ENCODE results near the gene ATP5PD. TPM values are rescaled to one million over a fixed set of nuclear protein-coding genes. Genes with fewer than 3 reads are reported as not detected.

ATP5PD gene
- total and polyA plus RNA-seq, 2 donors (not counting 1 experiment from before 2014, with no cell fraction given) = 92.1 to 101 TPM

- H3K9ac ChIP-seq (ENCODE audit: low read length) = peak overlapping the region; percentile 80
- ChIA-PET CTCF (interaction anchor here (2.0 to 2.9 kb wide), 2 partner anchors 27 to 75 kb away, joined by 4 to 9 read pairs; partner anchors contain the start of gene MRPL58), POLR2A (interaction anchor here (1.0 to 1.2 kb wide), 2 partner anchors 9 to 10 kb away, joined by 4 read pairs; no protein-coding TSS in a partner anchor)
- H3K4me1 ChIP-seq (ENCODE audit: control insufficient read depth in 2 of 2, insufficient read depth in 2 of 2, low read length in 2 of 2) = peaks cover 11 to 19% of the 10 kb centered on the region in 2 donors
- no peaks in the 10 kb centered on the region for H3K79me2 ChIP-seq (ENCODE audit: control insufficient read depth, insufficient read depth, low read length)
- intact Hi-C loops (cut with micrococcal nuclease) = no loop called here
- no peak for TF ChIP-seq EZH2 (IDR thresholded peaks at IDR 0.05; ENCODE audit: borderline replicate concordance, insufficient read depth, low read depth, low read length, poor library complexity, severe bottlenecking)
- TF ChIP-seq, protein P1, sequence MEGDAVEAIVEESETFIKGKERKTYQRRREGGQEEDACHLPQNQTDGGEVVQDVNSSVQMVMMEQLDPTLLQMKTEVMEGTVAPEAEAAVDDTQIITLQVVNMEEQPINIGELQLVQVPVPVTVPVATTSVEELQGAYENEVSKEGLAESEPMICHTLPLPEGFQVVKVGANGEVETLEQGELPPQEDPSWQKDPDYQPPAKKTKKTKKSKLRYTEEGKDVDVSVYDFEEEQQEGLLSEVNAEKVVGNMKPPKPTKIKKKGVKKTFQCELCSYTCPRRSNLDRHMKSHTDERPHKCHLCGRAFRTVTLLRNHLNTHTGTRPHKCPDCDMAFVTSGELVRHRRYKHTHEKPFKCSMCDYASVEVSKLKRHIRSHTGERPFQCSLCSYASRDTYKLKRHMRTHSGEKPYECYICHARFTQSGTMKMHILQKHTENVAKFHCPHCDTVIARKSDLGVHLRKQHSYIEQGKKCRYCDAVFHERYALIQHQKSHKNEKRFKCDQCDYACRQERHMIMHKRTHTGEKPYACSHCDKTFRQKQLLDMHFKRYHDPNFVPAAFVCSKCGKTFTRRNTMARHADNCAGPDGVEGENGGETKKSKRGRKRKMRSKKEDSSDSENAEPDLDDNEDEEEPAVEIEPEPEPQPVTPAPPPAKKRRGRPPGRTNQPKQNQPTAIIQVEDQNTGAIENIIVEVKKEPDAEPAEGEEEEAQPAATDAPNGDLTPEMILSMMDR (IDR thresholded peaks at IDR 0.05) = no peak
- peak overlapping the region; percentile 5 to 70 for H3K27ac ChIP-seq (ENCODE audit: low read length in 2 of 2)
- Mint-ChIP-seq H3K4me1 (peaks cover 14% of the 10 kb centered on the region), H3K9me3 (ENCODE audit: insufficient read depth) (no peaks in the 10 kb centered on the region), H3K27ac (peak overlapping the region; percentile 76), H3K4me3 (peak overlapping the region; percentile 82), H3K27me3 (peaks cover 4% of the 10 kb centered on the region)
- DNase-seq (no peak), ATAC-seq (ENCODE audit: low read depth) (no peak)
- peak overlapping the region; percentile 98 for H3K4me2 ChIP-seq (replicated peaks; ENCODE audit: low read depth, low read length, poor library complexity, severe bottlenecking)
- H4K20me1 ChIP-seq (ENCODE audit: control insufficient read depth, insufficient read depth, low read length, poor library complexity, severe bottlenecking) = no peaks in the 10 kb centered on the region
- H3K27me3 ChIP-seq (replicated peaks in 1 of 4; ENCODE audit: control extremely low read depth in 1 of 4, control insufficient read depth in 3 of 4, insufficient read depth in 4 of 4, low read length in 3 of 4) = peaks cover 0 to 9% (median 0%) of the 10 kb centered on the region in 4 experiments
- H3K9me3 ChIP-seq (ENCODE audit: control extremely low read depth in 1 of 3, control insufficient read depth in 2 of 3, insufficient read depth in 1 of 3, low read length in 2 of 3) = no peaks in the 10 kb centered on the region
- WGBS (ENCODE audit: insufficient coverage) = 69% methylated on average over 6 of the region's 12 CpGs
- H3K4me3 ChIP-seq (ENCODE audit: control extremely low read depth in 1 of 5, extremely low read depth in 1 of 5, insufficient read depth in 1 of 5, low read depth in 2 of 5, low read length in 4 of 5) = peak overlapping the region in 4 of 5 experiments; percentile 53 to 76 (median 60)
- peak overlapping the region; percentile 85 for H2AFZ ChIP-seq (ENCODE audit: insufficient read depth, low read depth, low read length, poor library complexity, severe bottlenecking)
- H3K36me3 ChIP-seq (replicated peaks in 1 of 2; ENCODE audit: control extremely low read depth in 1 of 2, control insufficient read depth in 1 of 2, extremely low read depth in 1 of 2, insufficient read depth in 2 of 2, low read length in 1 of 2) = no peaks in the 10 kb centered on the region
Measured at GRCh38 chr17:75087182-75087557, 40.4 kb upstream of the ATP5PD start.

DNA sequence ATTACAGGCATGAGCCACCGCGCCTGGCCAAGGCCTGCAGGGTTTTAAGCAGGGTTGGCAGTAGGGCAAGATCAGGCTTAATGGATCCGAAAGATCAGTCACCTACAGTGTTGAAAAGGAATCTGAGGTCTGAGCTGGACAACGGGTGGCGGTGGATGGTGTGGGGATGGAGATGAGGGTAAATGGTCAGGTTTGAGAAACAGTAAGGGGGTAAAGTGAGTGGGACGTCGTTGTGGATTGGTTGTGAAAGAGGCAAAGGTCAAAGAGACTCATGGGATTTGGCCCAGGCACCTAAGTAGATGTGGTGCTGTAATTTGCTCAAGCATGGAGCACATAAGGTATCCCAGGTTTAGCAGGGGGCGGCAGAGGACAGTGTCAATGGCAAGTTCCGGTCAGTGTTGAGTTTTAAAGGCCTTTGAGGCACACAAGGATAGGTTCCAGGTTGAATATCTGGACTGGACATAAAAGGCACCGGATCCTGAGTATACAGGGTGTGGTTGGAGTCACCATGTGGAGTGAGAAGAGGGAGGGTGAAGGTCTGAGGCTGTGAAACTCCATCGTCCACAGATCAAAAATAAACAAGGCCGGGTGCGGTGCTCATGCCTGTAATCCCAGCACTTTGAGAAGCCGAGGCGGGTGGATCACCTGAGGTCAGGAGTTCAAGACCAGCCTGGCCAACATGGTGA is 39.9 kb upstream of the ATP5PD start:
- no peak for ATAC-seq (ENCODE audit: low read depth)
- H3K4me2 ChIP-seq (replicated peaks; ENCODE audit: low read depth, low read length, poor library complexity, severe bottlenecking) = no peak overlapping the region
- TF ChIP-seq EZH2 (IDR thresholded peaks at IDR 0.05; ENCODE audit: borderline replicate concordance, insufficient read depth, low read depth, low read length, poor library complexity, severe bottlenecking) = no peak
- TF ChIP-seq, protein P1 (IDR thresholded peaks at IDR 0.05) = no peak
- no peak for DNase-seq
- no peaks in the 10 kb centered on the region for H4K20me1 ChIP-seq (ENCODE audit: control insufficient read depth, insufficient read depth, low read length, poor library complexity, severe bottlenecking)
- no peaks in the 10 kb centered on the region for H3K9me3 ChIP-seq (ENCODE audit: control extremely low read depth in 1 of 3, control insufficient read depth in 2 of 3, insufficient read depth in 1 of 3, low read length in 2 of 3)
- H3K9me3 Mint-ChIP-seq (ENCODE audit: insufficient read depth) = no peaks in the 10 kb centered on the region
- ChIA-PET CTCF (interaction anchor here (2.0 to 2.9 kb wide), 2 partner anchors 27 to 75 kb away, joined by 4 to 9 read pairs; partner anchors contain the start of gene MRPL58), POLR2A (interaction anchor here (1.2 kb wide), 1 partner anchor 9 kb away, joined by 4 read pairs; no protein-coding TSS in a partner anchor)
- no peak overlapping the region for H3K9ac ChIP-seq (ENCODE audit: low read length)
- H3K4me3 ChIP-seq (ENCODE audit: control extremely low read depth in 1 of 5, extremely low read depth in 1 of 5, insufficient read depth in 1 of 5, low read depth in 2 of 5, low read length in 4 of 5) = no peak overlapping the region
- intact Hi-C loops (cut with micrococcal nuclease) = no loop called here
- H3K27me3 ChIP-seq (replicated peaks in 1 of 4; ENCODE audit: control extremely low read depth in 1 of 4, control insufficient read depth in 3 of 4, insufficient read depth in 4 of 4, low read length in 3 of 4) = peaks cover 0 to 9% (median 0%) of the 10 kb centered on the region in 4 experiments
- 86% methylated on average over 10 of the region's 15 CpGs for WGBS (ENCODE audit: insufficient coverage)
- peak overlapping the region; percentile 23 for H3K27ac Mint-ChIP-seq
- H3K27ac ChIP-seq (ENCODE audit: low read length in 2 of 2) = no peak overlapping the region
- no peak overlapping the region for H2AFZ ChIP-seq (ENCODE audit: insufficient read depth, low read depth, low read length, poor library complexity, severe bottlenecking)
- peaks cover 14% of the 10 kb centered on the region for H3K4me1 Mint-ChIP-seq
- H3K4me3 Mint-ChIP-seq = peak overlapping the region; percentile 67
- H3K36me3 ChIP-seq (replicated peaks in 1 of 2; ENCODE audit: control extremely low read depth in 1 of 2, control insufficient read depth in 1 of 2, extremely low read depth in 1 of 2, insufficient read depth in 2 of 2, low read length in 1 of 2) = no peaks in the 10 kb centered on the region
- H3K79me2 ChIP-seq (ENCODE audit: control insufficient read depth, insufficient read depth, low read length) = no peaks in the 10 kb centered on the region
- H3K4me1 ChIP-seq (ENCODE audit: control insufficient read depth in 2 of 2, insufficient read depth in 2 of 2, low read length in 2 of 2) = peaks cover 11 to 19% of the 10 kb centered on the region in 2 donors
- peaks cover 4% of the 10 kb centered on the region for H3K27me3 Mint-ChIP-seq

Measured in B cell (primary cell).